Measurements from ENCODE around the gene NTSR2. TPM values are rescaled to one million over a fixed set of nuclear protein-coding genes. Genes with fewer than 3 reads are reported as not detected.

The NTSR2 gene
- total RNA-seq, 1 donor from 2014 or later = not detected

DNA sequence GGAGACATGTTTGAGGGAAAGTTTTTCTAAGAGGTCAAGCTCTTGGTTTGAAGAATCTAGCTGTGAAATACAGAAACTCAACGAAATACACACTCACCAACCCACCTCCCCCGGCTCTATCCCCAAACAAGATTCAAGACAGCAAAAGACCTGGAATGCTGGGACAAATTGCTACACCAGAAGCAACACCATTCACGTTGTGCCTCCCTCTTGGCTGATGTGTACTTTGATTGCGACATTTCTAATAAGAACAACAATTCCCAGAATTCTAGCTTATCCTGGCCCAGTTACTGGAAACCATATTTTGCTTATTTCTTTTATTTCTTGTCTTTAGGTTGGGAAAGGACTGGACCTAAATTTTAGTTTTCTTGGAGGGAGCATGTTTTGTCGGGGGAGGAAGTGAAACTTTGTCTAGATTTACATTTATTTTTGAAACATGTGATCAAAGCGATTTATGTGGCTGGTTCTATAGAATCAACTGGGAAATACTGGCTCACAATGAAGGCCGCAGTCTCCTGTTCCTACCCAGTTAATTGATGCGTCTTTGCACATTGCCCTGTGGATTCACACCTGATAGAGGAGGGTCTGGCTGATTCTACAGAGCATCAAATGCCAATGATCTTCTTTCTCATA lies 46.8 kb upstream of the NTSR2 start:
- Mint-ChIP-seq H3K36me3 (ENCODE audit: low read depth) (no peaks in the 10 kb centered on the region), H3K4me1 (peaks cover 18% of the 10 kb centered on the region), H3K27ac (no peak overlapping the region), H3K9me3 (no peaks in the 10 kb centered on the region), H3K27me3 (peaks cover 12% of the 10 kb centered on the region), H3K4me3 (no peak overlapping the region)
- TF ChIP-seq, protein P1, sequence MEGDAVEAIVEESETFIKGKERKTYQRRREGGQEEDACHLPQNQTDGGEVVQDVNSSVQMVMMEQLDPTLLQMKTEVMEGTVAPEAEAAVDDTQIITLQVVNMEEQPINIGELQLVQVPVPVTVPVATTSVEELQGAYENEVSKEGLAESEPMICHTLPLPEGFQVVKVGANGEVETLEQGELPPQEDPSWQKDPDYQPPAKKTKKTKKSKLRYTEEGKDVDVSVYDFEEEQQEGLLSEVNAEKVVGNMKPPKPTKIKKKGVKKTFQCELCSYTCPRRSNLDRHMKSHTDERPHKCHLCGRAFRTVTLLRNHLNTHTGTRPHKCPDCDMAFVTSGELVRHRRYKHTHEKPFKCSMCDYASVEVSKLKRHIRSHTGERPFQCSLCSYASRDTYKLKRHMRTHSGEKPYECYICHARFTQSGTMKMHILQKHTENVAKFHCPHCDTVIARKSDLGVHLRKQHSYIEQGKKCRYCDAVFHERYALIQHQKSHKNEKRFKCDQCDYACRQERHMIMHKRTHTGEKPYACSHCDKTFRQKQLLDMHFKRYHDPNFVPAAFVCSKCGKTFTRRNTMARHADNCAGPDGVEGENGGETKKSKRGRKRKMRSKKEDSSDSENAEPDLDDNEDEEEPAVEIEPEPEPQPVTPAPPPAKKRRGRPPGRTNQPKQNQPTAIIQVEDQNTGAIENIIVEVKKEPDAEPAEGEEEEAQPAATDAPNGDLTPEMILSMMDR (IDR thresholded peaks at IDR 0.05) = no peak
- ATAC-seq (ENCODE audit: low read depth) = no peak
- DNase-seq = no peak
- ChIA-PET CTCF (no interaction called here), POLR2A (no interaction called here)
- intact Hi-C loops (cut with micrococcal nuclease) = no loop called here

DNA sequence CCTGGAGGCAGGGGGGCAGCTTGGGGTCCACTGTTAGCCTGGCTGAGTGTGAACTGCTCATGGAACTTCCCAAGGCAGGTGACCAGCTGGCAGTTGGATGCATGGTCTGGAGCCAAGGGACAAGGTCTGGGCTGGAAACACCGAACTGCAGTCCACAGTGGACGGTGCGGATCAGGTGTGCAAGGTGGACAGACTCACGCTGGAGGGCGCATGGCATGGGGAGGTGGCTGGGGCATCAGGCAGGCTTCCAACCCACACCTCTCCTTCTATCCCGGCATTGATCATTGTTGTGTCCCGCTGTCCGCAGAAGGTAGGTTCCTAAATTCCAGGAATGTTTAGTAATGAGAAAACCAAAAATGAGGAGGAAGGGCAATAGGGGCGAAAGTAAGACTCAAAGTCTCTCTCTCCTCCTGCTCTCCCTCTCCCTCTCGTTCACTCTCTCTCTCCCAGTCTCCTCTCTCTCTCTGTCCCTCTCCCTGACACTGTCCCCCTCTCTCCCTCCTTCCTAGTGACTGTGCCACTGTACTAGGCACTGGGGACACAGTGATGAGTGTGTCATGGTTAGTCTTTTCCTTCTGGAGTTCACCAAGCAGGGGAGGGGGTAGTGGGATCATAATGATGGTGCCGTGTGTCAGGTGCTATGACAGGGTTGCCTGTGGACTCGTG lies 46.1 kb upstream of the NTSR2 start:
- ChIA-PET CTCF (no interaction called here), POLR2A (no interaction called here)
- peaks cover 12% of the 10 kb centered on the region for H3K27me3 Mint-ChIP-seq
- H3K4me1 Mint-ChIP-seq = peaks cover 18% of the 10 kb centered on the region
- H3K27ac Mint-ChIP-seq = no peak overlapping the region
- ATAC-seq (ENCODE audit: low read depth) = no peak
- TF ChIP-seq, protein P1 (IDR thresholded peaks at IDR 0.05) = no peak
- H3K36me3 Mint-ChIP-seq (ENCODE audit: low read depth) = no peaks in the 10 kb centered on the region
- H3K4me3 Mint-ChIP-seq = no peak overlapping the region
- no peaks in the 10 kb centered on the region for H3K9me3 Mint-ChIP-seq
- DNase-seq = no peak
- intact Hi-C loops (cut with micrococcal nuclease) = no loop called here

DNA sequence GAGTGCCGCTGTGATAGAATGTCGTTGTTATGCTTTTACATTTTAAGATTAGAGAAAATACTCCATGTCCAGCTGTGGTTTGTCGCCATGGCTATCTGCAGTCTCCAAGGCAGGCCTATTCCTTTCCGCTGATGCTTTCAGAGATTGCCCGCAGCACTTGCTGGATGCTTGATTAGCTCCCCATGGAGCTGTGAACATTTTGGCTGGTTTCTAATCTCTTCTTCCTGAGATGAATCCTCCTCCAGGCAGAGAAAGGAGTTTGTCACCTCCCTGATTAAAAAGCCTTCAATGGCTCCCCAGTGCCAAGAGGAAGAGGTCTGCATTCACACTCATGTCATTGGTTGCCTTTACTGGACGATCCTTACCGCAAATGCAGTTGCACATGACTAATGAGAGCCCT lies 43.8 kb upstream of the NTSR2 start:
- TF ChIP-seq, protein P1 (IDR thresholded peaks at IDR 0.05) = no peak
- H3K27me3 Mint-ChIP-seq = no peaks in the 10 kb centered on the region
- H3K4me3 Mint-ChIP-seq = no peak overlapping the region
- H3K27ac Mint-ChIP-seq = no peak overlapping the region
- no peaks in the 10 kb centered on the region for H3K36me3 Mint-ChIP-seq (ENCODE audit: low read depth)
- POLR2A ChIA-PET = no interaction called here
- no peaks in the 10 kb centered on the region for H3K9me3 Mint-ChIP-seq
- ATAC-seq (ENCODE audit: low read depth) = no peak
- CTCF ChIA-PET = no interaction called here
- no peak for DNase-seq
- intact Hi-C loops (cut with micrococcal nuclease) = no loop called here
- peaks cover 12% of the 10 kb centered on the region for H3K4me1 Mint-ChIP-seq

DNA sequence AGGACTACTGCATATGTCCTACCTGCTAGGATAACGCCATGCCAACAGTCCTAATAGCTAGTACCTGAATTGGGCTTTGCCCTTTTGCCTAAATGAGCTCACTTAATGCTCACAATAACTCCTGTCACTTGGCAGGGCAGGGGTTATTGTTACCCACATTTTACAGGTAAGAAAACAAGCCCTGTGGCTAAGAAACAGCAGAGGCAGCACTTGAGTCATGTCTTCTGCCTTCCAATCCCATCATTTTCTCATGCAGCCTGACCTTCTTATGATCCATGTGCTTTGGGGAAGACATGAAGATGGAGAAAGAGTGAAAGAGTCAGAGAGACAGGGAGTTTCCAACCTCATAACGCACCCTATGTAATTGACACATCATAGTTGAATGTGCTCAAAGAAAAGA lies 42.9 kb upstream of the NTSR2 start:
- Mint-ChIP-seq H3K27me3 (no peaks in the 10 kb centered on the region), H3K9me3 (no peaks in the 10 kb centered on the region), H3K4me1 (peaks cover 11% of the 10 kb centered on the region), H3K4me3 (no peak overlapping the region), H3K36me3 (ENCODE audit: low read depth) (no peaks in the 10 kb centered on the region), H3K27ac (no peak overlapping the region)
- ChIA-PET POLR2A (no interaction called here), CTCF (no interaction called here)
- intact Hi-C loops (cut with micrococcal nuclease) = no loop called here
- DNase-seq = no peak
- TF ChIP-seq, protein P1 (IDR thresholded peaks at IDR 0.05) = no peak
- no peak for ATAC-seq (ENCODE audit: low read depth)

DNA sequence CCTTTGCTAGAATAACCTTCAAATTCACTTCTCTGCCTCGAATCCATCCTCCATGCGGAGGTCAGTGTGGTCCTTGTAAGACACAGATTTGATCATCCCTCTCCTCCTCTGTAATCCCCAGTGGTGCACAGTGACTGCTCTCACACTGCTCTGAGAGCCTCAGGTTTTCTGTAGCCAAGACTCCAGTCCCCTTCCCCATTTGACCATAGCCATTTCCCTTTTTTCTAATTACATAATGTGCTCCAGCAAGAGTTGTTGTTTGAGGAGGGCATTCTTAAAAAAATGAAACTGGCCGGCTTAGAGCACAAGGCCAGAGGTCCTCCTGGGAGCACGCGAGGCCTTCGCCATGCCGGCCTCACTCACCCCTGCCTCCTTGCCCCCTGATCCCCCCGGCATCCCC lies 41.8 kb upstream of the NTSR2 start:
- ATAC-seq (ENCODE audit: low read depth) (no peak), DNase-seq (no peak)
- TF ChIP-seq, protein P1 (IDR thresholded peaks at IDR 0.05) = no peak
- ChIA-PET CTCF (no interaction called here), POLR2A (no interaction called here)
- Mint-ChIP-seq H3K9me3 (no peaks in the 10 kb centered on the region), H3K4me3 (no peak overlapping the region), H3K4me1 (peaks cover 4% of the 10 kb centered on the region), H3K27me3 (no peaks in the 10 kb centered on the region), H3K27ac (no peak overlapping the region), H3K36me3 (ENCODE audit: low read depth) (no peaks in the 10 kb centered on the region)
- intact Hi-C loops (cut with micrococcal nuclease) = no loop called here

Measured in activated B cell treated with CpG ODN at 0.5 μM for 24 hours (primary cell).